HG03097 (cell line): ENCODE data around the gene PARD6G.
"Not testable (repeated sequence)": the region's sequence is repeated elsewhere in the genome, so short reads cannot be mapped to it uniquely, and the experiment has no call there.

ENCODE experiments used
- ATAC-seq: cut with Tn5 transposase; IDR thresholded peaks from one replicate; pipeline ENCODE4 v1.9.1; 2021; ENCODE audit not compliant: unreplicated experiment, low FRiP score

Gene PARD6G

GRCh38 chr18:80241919-80242777, 5.2 kb downstream of the PARD6G start:
- no peak for ATAC-seq

GRCh38 chr18:80239830-80240229, 7.5 kb downstream of the PARD6G start:
- no peak for ATAC-seq

- ATAC-seq = no peak
Observed at GRCh38 chr18:80238651-80239260, 8.6 kb downstream of the PARD6G start.

- not testable (repeated sequence) for ATAC-seq
Observed at GRCh38 chr18:80237519-80237918, 9.8 kb downstream of the PARD6G start.

GRCh38 chr18:80234398-80234797, 12.9 kb downstream of the PARD6G start:
- ATAC-seq = no peak

- ATAC-seq = no peak
Observed at GRCh38 chr18:80233899-80234298, 13.4 kb downstream of the PARD6G start.

GRCh38 chr18:80233201-80233835, 14.0 kb downstream of the PARD6G start:
- ATAC-seq = no peak

GRCh38 chr18:80232710-80233109, 14.6 kb downstream of the PARD6G start:
- no peak for ATAC-seq

GRCh38 chr18:80232030-80232429, 15.3 kb downstream of the PARD6G start:
- no peak for ATAC-seq

- ATAC-seq = no peak
Observed at GRCh38 chr18:80231616-80232015, 15.7 kb downstream of the PARD6G start.

- no peak for ATAC-seq
Observed at GRCh38 chr18:80231151-80231550, 16.2 kb downstream of the PARD6G start.

- ATAC-seq = no peak
Observed at GRCh38 chr18:80229766-80230745, 17.3 kb downstream of the PARD6G start.

GRCh38 chr18:80229363-80229762, 18.0 kb downstream of the PARD6G start:
- no peak for ATAC-seq

- no peak for ATAC-seq
Observed at GRCh38 chr18:80228051-80228848, 19.1 kb downstream of the PARD6G start.

GRCh38 chr18:80227472-80227871, 19.8 kb downstream of the PARD6G start:
- no peak for ATAC-seq

- no peak for ATAC-seq
Observed at GRCh38 chr18:80225685-80226084, 21.6 kb downstream of the PARD6G start.

- no peak for ATAC-seq
Observed at GRCh38 chr18:80223581-80224148, 23.6 kb downstream of the PARD6G start.

- not testable (repeated sequence) for ATAC-seq
Observed at GRCh38 chr18:80219488-80219887, 27.8 kb downstream of the PARD6G start.
